Measurements from ENCODE around the gene COMT.

DNA sequence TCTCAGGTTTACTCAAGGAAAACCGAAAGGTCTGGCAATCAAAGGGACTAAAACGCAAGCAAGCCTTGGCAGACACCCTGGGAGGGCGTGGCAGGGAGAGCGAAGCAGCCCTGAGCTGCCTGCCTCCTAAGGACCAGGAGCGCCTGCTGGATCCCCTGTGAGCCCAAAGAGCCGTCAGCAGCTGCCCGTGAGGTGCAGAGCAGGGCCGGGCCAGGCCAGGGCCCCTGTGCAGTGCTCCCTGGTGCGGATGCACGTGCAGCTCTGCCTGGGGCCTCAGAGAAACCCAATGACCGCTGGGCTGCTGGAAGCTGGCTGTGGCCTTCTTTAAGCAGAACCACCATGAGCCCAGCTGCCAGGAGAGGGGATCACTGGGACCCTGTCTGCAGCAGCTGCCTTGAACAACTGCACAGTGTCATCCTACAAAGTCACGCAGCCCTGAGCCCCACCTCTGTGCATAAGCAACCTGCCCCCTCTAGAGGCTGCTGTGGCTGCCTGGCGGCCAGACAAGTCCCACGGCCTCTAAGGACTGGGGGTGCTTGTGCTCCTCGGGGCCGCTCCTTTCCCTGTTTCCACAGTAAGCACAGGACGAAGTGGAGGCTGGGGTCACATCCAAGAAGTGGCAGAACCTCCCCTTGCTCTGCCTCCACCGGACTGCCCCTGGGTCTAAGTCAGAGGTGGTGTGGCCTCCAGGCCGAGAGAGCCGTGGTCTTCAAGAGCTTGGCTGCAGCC lies 29.1 kb upstream of the COMT start:
- TF ChIP-seq CTCF (IDR thresholded peaks at IDR 0.05) (no peak), POLR2A (IDR thresholded peaks at IDR 0.05) (no peak), EP300 (IDR thresholded peaks at IDR 0.05) (no peak)

Data from ovary (tissue), 3 donors.